DLD1 (cell line): ENCODE results near the gene PLCXD3.

Source experiments
- in situ Hi-C: cut with HindIII; loops from 2 replicates; pipeline ENCODE4 v1.10.0; 2017; ENCODE audit warnings: low sequenced_read_pairs

PLCXD3 gene

DNA sequence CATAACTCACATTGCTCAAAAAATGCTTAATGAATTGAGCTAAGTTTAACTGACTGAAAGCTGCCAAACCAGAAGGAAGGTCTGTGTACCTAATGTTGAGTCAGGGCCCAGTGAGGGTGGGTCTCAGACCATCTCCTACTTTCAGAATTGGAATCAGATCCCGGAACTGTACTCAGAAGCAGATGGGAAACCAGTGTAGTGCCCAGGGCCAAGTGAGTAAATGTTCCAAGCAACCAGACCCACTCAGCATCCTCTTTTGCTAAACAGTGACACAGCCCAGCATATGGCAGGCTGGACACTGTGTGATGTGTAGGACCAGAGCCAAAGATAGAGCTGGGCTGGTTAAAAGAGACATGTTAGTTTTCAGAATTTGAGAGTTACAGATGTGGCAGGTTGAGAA lies 94.1 kb downstream of the PLCXD3 start:
- in situ Hi-C loops, result no loop called here

DNA sequence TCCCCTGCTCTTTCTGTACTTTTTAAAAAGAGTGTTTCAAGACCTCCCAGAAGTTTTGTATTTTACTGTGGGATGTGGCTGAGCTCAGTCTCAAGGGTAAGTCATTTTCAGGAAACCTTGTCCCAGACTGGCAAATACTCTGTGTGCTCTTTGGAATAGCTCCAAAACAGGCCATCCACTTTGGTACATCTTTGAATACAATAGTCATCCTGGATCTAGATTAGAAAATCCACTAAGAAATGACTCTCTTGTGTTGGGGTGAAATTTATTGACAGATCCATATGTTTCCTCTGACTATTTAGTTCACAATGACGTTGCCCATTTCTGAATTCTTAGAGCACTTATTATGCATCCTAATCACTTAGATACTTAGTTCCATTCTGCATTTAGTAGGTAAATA lies 95.2 kb downstream of the PLCXD3 start:
- in situ Hi-C loops, result no loop called here

DNA sequence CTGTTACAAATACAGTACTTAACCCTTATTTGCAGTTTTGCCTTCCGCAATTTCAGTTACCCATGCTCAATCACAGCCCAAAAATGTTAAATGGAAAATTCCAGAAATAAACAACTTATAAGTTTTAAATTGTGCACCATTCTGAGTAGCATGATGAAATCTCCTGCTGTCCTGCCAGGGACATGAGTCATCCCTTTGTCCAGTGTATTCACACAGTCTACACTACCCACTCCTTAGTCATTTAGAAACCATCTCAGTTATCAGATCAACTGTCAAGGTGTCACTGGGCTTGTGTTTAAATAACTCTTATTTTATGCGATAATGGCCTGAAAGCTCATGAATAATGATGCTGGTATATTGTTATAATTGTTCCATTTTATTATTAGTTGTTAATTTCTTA lies 95.8 kb downstream of the PLCXD3 start:
- in situ Hi-C loops, result no loop called here

DNA sequence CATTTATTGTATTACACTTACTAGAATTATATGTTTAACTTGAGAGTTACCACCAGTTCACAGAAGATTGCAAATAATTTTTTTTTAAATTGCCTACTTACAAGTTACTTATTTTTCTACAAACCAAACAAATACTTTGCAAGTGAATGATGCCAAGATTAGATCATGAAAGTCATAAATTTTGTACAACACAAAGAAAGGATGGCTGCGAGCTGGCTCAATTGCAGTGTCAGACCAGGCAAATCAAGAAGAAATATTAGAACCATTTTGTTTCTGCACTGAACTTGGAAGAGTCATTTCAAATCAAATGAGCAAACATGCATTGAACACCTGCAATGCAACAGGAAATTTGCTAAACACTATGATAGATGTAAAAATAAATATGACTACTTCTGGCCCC lies 97.3 kb downstream of the PLCXD3 start:
- in situ Hi-C loops, result no loop called here

DNA sequence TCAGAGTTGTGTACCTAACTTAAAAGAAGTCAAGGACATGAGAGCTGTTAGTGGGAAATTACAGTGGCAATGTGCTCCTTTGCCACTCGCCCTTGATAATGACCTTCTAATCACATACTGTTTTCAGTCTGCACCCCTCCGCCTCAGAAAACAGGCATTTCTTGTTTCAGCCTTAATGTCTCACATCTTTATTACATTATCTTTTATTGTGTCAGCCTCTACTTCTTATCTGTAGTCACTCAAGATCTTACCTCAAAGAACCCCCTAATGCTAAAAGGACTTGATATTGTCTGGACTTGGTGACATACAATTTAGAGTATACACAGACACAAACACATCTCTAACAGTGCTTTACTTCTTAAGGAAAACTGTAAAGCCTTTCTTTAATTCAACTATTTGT lies 97.9 kb downstream of the PLCXD3 start:
- in situ Hi-C loops, result no loop called here

DNA sequence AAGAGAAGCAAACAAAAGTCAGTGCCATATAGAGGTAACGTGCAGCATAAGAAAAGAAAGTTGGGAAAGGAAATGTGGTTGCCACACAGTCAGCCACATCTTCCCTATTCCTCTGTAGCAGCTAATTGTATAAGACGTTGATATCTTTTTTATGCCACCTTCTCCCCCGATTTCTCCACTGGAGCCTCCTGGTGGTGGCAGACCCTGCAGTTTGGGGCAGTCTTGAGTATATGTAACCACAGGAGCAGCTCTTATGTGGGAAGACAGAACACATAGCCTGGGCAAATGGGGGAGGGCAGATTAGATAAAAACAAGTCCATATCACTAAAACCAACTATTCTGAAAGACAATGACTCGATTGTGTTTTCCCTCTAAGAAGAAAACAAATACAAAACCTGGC lies 99.7 kb downstream of the PLCXD3 start:
- in situ Hi-C loops, result no loop called here

DNA sequence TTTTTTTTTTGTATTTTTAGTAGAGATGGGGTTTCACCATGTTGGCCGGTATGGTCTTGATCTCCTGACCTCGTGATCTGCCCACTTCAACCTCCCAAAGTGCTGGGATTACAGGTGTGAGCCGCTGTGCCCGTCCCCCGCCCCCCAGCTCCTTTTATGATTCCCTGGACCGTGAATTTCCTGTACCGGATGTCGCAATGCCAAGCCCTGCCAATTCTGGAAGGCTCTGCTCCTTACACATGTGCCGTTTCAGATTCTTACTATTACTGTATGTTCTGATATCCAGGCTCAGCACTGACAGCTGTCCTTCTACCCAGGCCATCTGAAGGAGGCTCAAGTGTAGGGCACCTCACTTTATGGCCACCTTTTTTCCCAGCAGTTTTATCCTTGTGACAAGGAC lies 100.1 kb downstream of the PLCXD3 start:
- in situ Hi-C loops, result no loop called here

DNA sequence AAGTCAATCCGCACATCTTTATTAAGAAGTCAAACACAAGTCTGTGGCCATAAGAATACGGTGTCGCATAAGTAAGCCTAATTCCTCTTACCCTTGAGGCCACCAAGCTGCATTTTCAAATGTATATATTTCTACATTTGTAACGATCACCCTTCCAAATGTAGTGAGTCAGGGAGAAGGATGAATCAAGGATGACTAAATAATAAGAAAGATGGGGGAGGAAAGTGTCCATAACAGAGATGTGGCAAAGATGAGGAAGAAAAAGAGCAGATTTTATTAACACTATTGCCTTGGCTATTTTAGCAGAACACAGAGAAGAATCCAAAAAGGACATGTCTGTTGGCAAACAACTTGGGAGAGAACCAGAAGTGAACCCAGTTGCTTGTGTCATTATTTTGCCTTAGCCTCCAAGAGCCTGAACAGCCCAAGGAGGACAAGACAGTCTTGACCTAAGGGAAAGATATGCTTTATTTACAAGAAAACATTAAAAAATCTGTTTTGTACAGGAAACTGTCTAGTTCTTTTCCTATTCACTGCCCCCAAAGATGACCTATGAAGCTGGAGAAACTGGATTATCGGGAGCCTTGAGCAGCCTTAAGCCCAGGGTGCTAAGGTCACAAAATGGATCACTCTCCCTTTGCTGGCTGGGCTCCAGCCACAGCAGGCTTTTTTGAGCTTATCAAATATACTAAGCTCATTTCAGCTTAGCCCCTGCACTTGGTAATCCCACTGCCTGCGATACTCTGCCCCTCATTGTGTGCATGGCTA lies 101.5 kb downstream of the PLCXD3 start:
- in situ Hi-C loops, result no loop called here

DNA sequence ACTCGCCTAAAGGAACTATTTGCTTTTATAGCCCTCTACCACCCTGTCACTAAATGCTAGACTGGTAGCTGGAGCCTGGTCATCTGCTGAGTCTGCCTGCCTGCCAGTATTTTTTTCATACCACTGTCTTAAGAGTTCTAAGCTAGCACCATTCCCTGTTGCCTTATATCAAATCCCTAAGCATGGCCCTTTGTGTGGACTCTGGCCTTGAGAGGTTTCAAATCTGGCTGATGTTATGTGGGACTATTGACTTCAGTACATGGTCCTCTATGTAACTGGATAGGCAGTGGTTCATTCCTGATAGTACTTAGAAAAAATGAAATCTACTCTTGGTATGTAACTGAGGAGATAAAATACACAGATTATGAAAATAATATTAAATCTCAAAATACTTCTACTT lies 103.5 kb downstream of the PLCXD3 start:
- in situ Hi-C loops, result no loop called here

DNA sequence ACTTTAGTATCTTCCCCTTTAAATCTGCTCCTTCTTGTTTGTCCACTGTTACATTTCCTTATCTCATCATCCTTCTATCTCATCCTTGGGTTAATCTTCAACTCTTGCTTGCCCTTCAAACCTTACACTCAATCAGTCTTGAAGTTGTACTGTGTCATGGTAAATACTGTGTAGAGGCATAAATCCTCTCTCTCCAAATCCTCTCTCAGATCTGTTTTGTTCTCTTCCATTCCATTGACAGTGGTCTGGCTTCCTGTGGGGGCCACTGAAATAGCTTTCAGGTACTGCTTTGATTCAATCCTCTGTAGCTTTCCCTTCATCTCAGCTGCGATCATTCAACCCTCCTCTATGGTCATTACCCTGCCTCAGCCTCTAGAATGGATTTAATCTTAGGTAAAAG lies 104.0 kb downstream of the PLCXD3 start:
- in situ Hi-C loops, result no loop called here

DNA sequence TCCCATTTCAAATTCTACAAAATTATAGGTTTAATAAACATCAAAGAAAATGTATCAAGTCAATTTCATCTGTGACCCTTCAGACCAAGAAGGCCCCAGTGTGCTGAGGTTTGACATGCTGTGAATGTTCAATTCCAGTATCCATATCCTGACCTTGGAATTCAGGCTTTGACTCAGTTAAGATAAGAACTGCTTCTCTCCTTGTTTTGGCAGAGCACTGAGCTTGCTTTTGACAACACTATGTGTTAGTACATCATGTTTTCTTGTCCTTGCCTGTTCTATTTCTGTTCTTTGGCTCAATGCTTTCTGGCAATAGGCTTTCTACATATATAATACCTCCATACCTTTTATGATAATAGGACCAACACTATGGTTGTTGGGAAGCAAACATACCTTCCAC lies 105.6 kb downstream of the PLCXD3 start:
- in situ Hi-C loops, result no loop called here

DNA sequence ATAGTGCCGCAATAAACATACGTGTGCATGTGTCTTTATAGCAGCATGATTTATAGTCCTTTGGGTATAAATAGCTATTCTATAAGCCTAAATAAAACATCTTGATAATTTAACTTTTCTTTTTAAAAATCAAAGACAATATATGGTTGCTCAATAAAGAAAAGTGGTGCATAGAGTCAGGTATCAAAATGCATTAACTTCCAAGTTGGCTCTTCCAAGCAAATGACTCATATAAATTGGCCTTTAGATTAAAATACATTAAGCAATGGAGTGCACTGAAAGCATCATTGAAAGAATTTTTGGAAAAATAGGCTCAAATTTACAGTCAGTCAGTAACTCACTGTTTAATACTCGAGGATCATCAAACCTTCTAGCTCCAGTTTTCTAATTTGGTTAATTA lies 106.6 kb downstream of the PLCXD3 start:
- in situ Hi-C loops, result no loop called here

DNA sequence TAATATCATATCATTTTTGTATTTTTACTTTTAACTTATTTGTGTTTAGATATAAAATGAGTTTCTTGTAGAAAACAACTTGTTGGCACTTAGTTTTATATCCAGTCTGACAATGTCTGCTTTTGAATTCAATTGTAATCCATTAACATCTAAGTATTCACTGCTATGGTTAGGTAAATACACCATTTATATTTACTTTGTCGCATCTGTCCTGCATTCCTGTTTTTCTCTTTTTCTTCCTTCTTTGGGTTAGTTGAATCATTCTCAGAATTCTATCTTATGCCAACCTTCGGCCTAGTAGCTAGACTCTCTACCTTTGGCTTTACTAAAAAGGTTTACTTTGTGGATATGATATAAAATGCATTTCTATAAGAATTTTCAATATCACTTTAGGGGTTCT lies 107.6 kb downstream of the PLCXD3 start:
- in situ Hi-C loops, result no loop called here

DNA sequence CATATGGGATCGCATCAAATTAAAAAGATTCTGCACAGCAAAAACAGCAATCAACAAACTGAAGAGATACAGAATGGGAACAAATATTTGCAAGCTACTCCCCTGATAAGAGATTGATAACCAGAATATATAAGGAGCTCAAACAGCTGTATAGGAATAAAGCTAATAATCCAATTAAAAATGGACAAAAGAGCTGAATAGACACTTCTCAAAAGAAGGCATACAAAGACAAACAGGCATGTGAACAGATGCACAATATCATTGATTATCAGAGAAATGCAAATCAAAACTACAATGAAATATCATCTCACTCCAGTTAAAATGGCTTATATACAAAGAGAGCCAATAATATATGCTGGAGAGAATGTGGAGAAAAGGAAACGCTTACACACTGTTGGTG lies 110.6 kb downstream of the PLCXD3 start:
- in situ Hi-C loops, result no loop called here

DNA sequence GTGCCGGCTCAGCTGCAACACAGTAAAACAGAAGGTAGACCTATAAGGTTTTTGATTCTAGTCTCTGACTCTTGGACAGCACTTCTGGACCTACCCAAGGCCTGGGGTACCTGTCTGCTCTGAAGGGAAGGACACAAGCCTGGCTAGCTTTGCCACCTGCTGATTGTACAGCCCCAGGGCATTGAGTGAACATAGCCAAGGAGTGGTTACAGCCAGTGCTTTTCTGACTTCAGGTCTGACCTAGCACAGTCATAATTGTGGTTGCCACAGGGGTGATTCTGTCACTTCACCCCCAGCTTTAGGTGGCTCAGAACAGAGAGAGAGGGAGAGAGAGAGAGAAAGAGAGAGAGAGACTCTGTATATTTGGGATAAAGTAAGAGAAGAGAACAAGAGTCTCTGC lies 118.4 kb downstream of the PLCXD3 start:
- in situ Hi-C loops, result no loop called here

DNA sequence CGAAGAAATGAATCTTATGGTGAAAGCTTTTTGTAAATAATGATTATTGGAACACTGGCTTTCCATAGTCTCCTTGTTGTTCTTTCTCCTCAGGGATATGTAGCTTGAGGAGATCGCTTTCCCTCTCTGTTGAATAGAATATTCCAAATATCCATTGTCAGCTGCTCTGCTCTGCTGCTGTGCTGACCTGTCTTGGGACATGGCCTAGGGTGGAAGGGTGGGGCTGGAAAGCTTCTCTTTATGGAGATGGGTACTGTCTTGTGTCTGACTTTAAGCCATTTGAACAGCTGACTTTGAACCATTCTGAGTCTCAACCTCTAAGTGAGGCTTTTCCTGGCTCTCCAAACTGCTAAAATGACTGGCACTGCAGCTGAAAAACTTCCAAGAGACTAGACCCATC lies 135.8 kb downstream of the PLCXD3 start:
- in situ Hi-C loops, result no loop called here

DNA sequence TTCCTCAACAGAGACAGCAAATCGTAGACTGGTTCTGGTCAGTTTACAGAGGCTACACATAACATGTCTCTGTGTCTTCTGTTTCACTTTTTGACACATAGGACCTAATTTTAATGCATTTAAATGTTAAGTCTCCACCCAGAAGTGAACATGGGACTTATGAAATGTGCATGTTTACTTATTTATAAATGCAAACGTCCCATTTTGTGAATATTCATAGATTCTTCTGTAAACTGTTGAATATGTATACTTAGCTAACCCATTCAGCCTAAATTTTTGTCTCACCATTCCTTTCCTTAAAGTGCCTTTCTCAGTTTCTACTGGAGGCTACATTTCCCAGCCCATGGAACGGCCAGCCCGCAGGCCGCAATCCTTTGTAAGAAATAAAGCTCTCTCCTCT lies 137.2 kb downstream of the PLCXD3 start:
- in situ Hi-C loops, result no loop called here

DNA sequence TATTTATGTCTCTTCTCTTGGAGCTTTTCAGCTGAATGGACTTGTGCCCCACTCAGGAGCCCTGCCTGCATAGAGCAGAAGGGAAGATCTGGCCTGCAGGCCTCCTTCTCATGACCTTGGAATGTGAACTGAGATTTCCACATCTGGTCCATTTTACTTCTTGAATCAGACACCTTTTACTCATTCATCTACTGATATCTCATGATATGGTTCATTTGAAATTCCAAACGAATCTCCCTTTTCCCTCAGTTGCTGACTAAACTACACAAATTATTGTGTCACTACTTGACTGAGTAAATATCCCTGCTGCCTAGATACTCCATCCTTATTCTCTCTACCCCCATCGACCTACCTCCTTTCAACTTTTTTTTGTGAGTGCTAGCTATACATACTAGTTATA lies 138.7 kb downstream of the PLCXD3 start:
- in situ Hi-C loops, result no loop called here

DNA sequence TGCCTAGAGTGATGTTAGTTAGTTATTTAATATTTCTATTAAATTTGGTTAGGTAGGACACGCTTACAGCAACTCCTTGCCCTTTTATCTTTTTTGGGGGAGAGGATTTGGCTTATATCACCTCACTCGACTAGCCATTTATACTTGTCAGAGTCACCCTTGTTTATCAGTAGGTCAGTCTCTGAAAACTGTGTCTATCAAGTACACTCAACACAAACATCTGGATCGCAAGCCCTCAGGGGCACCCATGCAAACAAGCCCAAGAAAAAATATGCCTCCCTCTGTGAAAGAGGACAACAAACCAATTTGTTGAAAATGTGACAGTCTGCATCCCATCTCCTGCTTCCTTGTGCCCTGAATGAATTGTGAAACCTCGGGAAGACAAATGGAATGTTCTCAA lies 139.9 kb downstream of the PLCXD3 start:
- in situ Hi-C loops, result no loop called here

DNA sequence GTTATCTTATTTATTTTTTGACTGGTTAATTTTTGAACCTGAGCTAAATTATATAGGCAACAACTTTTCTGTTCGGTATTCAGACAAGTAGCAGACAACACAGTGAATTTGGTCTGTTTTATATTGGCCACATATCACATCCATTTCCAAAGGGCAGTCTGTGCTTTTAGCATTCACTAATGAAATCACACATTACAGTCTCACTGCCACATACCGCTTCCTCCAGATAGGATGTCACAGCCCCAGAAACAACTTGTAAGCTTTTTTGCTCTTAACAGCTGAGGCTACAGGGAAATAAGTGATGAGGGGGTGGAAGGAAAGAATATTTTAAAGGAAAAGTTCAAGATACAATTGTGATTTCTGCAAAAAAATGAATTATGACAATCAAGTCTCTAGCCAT lies 140.6 kb downstream of the PLCXD3 start:
- in situ Hi-C loops, result no loop called here

DNA sequence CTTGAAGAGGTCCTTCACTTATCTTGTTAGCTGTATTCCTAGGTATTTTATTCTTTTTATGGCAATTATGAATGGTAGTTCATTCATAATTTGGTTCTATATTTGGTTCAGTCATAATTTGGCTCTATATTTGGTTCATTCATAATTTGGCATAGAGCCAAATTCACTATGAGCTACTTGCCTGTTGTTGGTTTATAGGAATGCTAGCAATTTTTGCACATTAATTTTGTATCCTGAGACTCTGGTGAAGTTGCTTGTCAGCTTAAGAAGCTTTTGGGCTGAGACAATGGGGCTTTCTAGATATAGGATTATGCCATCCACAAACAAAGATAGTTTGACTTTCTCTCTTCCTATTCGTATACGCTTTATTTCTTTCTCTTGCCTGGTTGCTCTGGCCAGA lies 142.2 kb downstream of the PLCXD3 start:
- in situ Hi-C loops, result no loop called here

DNA sequence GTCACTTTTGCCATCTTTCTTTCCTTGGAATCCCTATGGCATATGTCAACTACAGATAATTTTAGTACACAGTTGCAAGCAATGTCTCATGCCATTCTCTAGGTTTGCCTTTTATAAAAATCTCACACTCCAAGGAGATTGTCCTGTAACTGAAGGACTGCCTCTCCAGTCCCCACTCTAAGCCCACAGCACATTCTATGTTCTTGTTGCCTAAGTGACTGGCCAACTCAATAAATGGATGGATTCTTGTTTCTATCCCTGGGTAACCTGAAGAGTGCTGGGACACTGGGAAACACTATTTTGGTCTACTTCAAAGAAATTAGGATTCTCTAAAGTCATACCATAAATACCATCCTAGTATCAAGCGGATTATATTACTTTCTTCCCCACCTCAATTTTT lies 145.0 kb downstream of the PLCXD3 start:
- in situ Hi-C loops, result no loop called here

DNA sequence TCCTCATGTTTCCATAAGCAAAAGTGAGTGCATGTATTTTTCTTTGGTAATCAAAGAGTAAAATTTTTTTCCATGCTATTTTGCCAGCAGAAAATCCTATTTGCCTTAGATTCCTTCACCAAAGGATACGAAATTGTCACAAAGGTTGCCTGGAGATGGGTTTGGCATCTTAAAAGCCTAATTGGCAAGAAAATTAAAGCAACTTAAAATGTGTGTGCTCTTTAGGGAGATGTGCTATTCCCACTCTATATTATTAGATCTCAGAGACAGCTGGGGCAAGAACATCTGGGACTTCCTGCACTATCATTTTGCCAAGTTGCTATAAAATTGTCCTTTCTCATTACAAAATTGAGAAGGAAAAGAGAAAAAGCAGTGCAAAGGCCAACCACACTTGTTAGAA lies 146.1 kb downstream of the PLCXD3 start:
- in situ Hi-C loops, result no loop called here
